ENCODE measurements around the gene FGF21.
A peak's percentile ranks its signal among the peaks of the same experiment; 100 is the strongest.
"Not testable (repeated sequence)": the region's sequence is repeated elsewhere in the genome, so short reads cannot be mapped to it uniquely, and the experiment has no call there.

The FGF21 gene

GRCh38 chr19:48755084-48755641 is at the start of gene FGF21:
TSS of gene FGF21 (plus strand) at chr19:48755524. CDS start at chr19:48756237, 713 bp downstream.
- no peak for DNase-seq

GRCh38 chr19:48708471-48708870 is 46.9 kb upstream of the FGF21 start:
- no peak for DNase-seq

- no peak for DNase-seq
These were observed 44.1 kb upstream of the FGF21 start for GRCh38 chr19:48711106-48711662.

- DNase-seq = no peak
These were observed 42.1 kb upstream of the FGF21 start for GRCh38 chr19:48713041-48713863.

- peak; percentile 98 for DNase-seq
These were observed 41.2 kb upstream of the FGF21 start for GRCh38 chr19:48713864-48714755.

- no peak for DNase-seq
These were observed 40.3 kb upstream of the FGF21 start for GRCh38 chr19:48714759-48715675.

- DNase-seq = no peak
These were observed 39.6 kb upstream of the FGF21 start for GRCh38 chr19:48715681-48716171.

- DNase-seq = no peak
These were observed 38.6 kb upstream of the FGF21 start for GRCh38 chr19:48716562-48717291.

- not testable (repeated sequence) for DNase-seq
These were observed 37.2 kb upstream of the FGF21 start for GRCh38 chr19:48718106-48718505.

GRCh38 chr19:48718711-48719231 is 36.6 kb upstream of the FGF21 start:
- no peak for DNase-seq

GRCh38 chr19:48719263-48720171 is 35.8 kb upstream of the FGF21 start, which contains the start of gene MAMSTR:
TSS of gene MAMSTR (minus strand) at chr19:48719725. CDS start at chr19:48719031, 694 bp downstream.
- no peak for DNase-seq

GRCh38 chr19:48720251-48720612 is 35.1 kb upstream of the FGF21 start:
- no peak for DNase-seq

- DNase-seq = peak; percentile 95
These were observed 34.6 kb upstream of the FGF21 start for GRCh38 chr19:48720613-48721296.

- DNase-seq = no peak
These were observed 33.1 kb upstream of the FGF21 start for GRCh38 chr19:48722196-48722708.

GRCh38 chr19:48724796-48725753 is 30.2 kb upstream of the FGF21 start:
- no peak for DNase-seq

- DNase-seq = no peak
These were observed 28.8 kb upstream of the FGF21 start for GRCh38 chr19:48726556-48726955.

GRCh38 chr19:48728911-48729664 is 26.2 kb upstream of the FGF21 start:
- DNase-seq = no peak

Data from stimulated activated CD8-positive, alpha-beta memory T cell treated with anti-CD3 and anti-CD28 coated beads, Interleukin-4, amount 100 ng/mL, for 48 hours (primary cell).